K562 treated with DMSO at 1 percent for 48 hours (cell line): Measurements from ENCODE around the gene SYCE1L. TPM values are rescaled to one million over a fixed set of nuclear protein-coding genes. Genes with fewer than 3 reads are reported as not detected.

Experiments used
- total RNA-seq: library from RNA; unstranded; fragments of 300-600 nt; gene quantifications from 2 replicates; pipeline ENCODE4 v1.2.3, GENCODE V29; 2022; ENCODE audit warnings: low replicate concordance; ENCODE audit errors: extremely low read depth

The SYCE1L gene, protein sequence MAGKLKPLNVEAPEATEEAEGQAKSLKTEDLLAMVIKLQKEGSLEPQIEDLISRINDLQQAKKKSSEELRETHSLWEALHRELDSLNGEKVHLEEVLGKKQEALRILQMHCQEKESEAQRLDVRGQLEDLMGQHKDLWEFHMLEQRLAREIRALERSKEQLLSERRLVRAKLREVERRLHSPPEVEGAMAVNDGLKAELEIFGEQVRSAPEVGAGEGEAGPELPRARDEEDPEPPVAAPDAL
- total RNA-seq: not detected in 2 replicates

GRCh38 chr16:77199211-77199610, at the start of gene SYCE1L:
Gene SYCE1L, plus strand, starts transcription at chr16:77199408. Its CDS starts 44 bp downstream, at chr16:77199452.

GRCh38 chr16:77190478-77191258, 8.5 kb upstream of the SYCE1L start, which contains the start of gene MON1B:
Gene MON1B, plus strand, starts transcription at chr16:77191190. Its CDS starts 296 bp downstream, at chr16:77191486.

Other genes with a start within 250 kb of the SYCE1L start
- gene MON1B, start 8.2 kb upstream of the SYCE1L start, total RNA-seq: not detected in 2 replicates
- not detected in 2 replicates for gene ADAMTS18, start 235.6 kb downstream of the SYCE1L start, total RNA-seq